Measurements from ENCODE around the gene ADCY9.
"Not testable (repeated sequence)": the region's sequence is repeated elsewhere in the genome, so short reads cannot be mapped to it uniquely, and the experiment has no call there.

ADCY9 gene

GRCh38 chr16:3957344-3957980, 158.8 kb downstream of the ADCY9 start:
- no peak for DNase-seq (ENCODE audit: low read depth)
- H3K4me3 ChIP-seq (ENCODE audit: low read depth, low read length) = no peak overlapping the region
- no peak for TF ChIP-seq CTCF (IDR thresholded peaks at IDR 0.05; ENCODE audit: low read depth, low read length, missing control alignments)
- in situ Hi-C loops (cut with HindIII; ENCODE audit: low sequenced_read_pairs) = no loop called here

- no peak overlapping the region for H3K4me3 ChIP-seq (ENCODE audit: low read depth, low read length)
- DNase-seq (ENCODE audit: low read depth) = no peak
- TF ChIP-seq CTCF (IDR thresholded peaks at IDR 0.05; ENCODE audit: low read depth, low read length, missing control alignments) = no peak
- in situ Hi-C loops (cut with HindIII; ENCODE audit: low sequenced_read_pairs) = loop anchor here (5.0 kb wide), 1 partner anchor 82 kb away; no protein-coding TSS in a partner anchor
Observed at GRCh38 chr16:3954411-3954921, 161.8 kb downstream of the ADCY9 start.

- no peak for TF ChIP-seq CTCF (IDR thresholded peaks at IDR 0.05; ENCODE audit: low read depth, low read length, missing control alignments)
- peak; percentile 39 for DNase-seq (ENCODE audit: low read depth)
- no peak overlapping the region for H3K4me3 ChIP-seq (ENCODE audit: low read depth, low read length)
- in situ Hi-C loops (cut with HindIII; ENCODE audit: low sequenced_read_pairs) = loop anchor here (5.0 kb wide), 1 partner anchor 82 kb away; no protein-coding TSS in a partner anchor
Observed at GRCh38 chr16:3953728-3954410, 162.4 kb downstream of the ADCY9 start.

- no peak overlapping the region for H3K4me3 ChIP-seq (ENCODE audit: low read depth, low read length)
- in situ Hi-C loops (cut with HindIII; ENCODE audit: low sequenced_read_pairs) = loop anchor here (5.0 kb wide), 1 partner anchor 80 kb away; no protein-coding TSS in a partner anchor
- TF ChIP-seq CTCF (IDR thresholded peaks at IDR 0.05; ENCODE audit: low read depth, low read length, missing control alignments) = no peak
- DNase-seq (ENCODE audit: low read depth) = no peak
Observed at GRCh38 chr16:3952737-3953131, 163.5 kb downstream of the ADCY9 start.

- no peak for TF ChIP-seq CTCF (IDR thresholded peaks at IDR 0.05; ENCODE audit: low read depth, low read length, missing control alignments)
- in situ Hi-C loops (cut with HindIII; ENCODE audit: low sequenced_read_pairs) = loop anchor here (5.0 kb wide), 1 partner anchor 80 kb away; no protein-coding TSS in a partner anchor
- H3K4me3 ChIP-seq (ENCODE audit: low read depth, low read length) = no peak overlapping the region
- DNase-seq (ENCODE audit: low read depth) = peak; percentile 59
Observed at GRCh38 chr16:3951861-3952736, 164.1 kb downstream of the ADCY9 start.

GRCh38 chr16:3951380-3951779, 164.9 kb downstream of the ADCY9 start:
- in situ Hi-C loops (cut with HindIII; ENCODE audit: low sequenced_read_pairs) = loop anchor here (5.0 kb wide), 1 partner anchor 79 kb away; no protein-coding TSS in a partner anchor
- not testable (repeated sequence) for DNase-seq (ENCODE audit: low read depth); H3K4me3 ChIP-seq (ENCODE audit: low read depth, low read length)

Data from astrocyte of the cerebellum (primary cell).